ENCODE data around the gene CRYBG1.

The CRYBG1 gene

DNA sequence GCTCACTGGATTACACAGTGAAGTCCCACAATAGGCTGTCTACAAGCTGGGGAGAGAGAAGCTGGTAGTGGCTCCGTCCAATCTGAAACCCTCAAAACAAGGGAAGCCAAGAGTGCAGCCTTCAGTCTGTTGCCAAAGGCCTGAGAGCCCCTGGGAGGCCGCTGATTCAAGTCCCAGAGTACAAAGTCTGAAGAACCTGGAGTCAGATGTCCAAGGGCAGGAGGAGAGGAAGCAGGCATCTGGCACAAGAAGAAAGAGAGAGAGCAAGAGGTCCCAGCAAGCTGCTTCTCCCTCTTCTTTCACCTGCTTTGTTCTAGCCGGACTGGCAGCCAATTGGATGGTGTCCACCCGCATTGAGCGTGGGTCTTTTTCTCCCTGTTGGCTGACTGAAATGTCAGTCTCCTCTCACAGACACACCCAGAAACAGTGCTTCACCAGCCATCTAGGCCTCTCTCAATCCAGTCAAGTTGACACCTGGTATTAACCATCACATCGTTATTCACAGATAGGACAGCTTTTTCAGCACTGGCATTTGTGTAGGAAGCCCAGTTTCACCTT is 51.2 kb downstream of the CRYBG1 start:
- TF ChIP-seq, protein P1, sequence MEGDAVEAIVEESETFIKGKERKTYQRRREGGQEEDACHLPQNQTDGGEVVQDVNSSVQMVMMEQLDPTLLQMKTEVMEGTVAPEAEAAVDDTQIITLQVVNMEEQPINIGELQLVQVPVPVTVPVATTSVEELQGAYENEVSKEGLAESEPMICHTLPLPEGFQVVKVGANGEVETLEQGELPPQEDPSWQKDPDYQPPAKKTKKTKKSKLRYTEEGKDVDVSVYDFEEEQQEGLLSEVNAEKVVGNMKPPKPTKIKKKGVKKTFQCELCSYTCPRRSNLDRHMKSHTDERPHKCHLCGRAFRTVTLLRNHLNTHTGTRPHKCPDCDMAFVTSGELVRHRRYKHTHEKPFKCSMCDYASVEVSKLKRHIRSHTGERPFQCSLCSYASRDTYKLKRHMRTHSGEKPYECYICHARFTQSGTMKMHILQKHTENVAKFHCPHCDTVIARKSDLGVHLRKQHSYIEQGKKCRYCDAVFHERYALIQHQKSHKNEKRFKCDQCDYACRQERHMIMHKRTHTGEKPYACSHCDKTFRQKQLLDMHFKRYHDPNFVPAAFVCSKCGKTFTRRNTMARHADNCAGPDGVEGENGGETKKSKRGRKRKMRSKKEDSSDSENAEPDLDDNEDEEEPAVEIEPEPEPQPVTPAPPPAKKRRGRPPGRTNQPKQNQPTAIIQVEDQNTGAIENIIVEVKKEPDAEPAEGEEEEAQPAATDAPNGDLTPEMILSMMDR (IDR thresholded peaks at IDR 0.05; ENCODE audit: low read depth, low read length): no peak
- H3K4me3 ChIP-seq (ENCODE audit: low read depth, low read length): no peak overlapping the region

DNA sequence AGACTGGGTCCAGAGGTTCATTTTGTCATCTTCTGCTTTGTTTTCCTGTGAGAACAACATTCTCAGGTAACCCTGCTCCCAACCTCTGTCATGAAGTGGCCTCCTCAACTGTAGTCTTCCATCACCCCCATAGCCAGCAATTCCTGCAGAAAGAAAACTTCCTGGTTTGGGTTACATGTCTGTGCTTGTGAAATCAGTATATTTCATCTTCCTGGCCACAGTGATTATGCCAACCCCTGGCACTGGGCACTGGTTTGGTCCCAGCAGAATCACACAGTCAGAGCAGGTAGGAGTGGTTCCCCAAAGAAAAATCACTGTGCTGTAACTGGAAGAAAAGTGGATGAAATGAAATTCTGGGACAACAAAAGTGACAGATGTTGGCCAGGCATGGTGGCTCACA is 52.5 kb downstream of the CRYBG1 start:
- TF ChIP-seq, protein P1 (IDR thresholded peaks at IDR 0.05; ENCODE audit: low read depth, low read length): no peak
- no peak overlapping the region for H3K4me3 ChIP-seq (ENCODE audit: low read depth, low read length)

DNA sequence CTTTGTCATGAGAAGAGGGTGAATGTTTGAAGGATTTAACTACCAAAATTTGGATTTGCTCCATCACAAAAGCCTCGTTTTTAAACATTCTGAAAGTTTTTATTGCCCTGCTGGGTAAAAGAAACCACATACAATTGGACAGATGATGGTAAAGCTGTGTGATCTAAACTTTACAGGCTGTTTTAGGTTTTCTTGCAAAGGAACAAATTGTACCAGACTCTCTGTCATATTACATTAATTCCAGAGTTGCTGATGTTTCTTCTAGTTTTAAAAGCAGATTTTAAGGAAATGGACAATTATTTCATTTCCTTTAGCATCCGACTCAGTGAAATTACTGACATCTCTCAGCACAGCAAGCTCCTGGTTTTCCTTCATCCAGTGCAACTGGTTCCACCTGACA is 53.2 kb downstream of the CRYBG1 start:
- TF ChIP-seq, protein P1 (IDR thresholded peaks at IDR 0.05; ENCODE audit: low read depth, low read length): no peak
- H3K4me3 ChIP-seq (ENCODE audit: low read depth, low read length): no peak overlapping the region

DNA sequence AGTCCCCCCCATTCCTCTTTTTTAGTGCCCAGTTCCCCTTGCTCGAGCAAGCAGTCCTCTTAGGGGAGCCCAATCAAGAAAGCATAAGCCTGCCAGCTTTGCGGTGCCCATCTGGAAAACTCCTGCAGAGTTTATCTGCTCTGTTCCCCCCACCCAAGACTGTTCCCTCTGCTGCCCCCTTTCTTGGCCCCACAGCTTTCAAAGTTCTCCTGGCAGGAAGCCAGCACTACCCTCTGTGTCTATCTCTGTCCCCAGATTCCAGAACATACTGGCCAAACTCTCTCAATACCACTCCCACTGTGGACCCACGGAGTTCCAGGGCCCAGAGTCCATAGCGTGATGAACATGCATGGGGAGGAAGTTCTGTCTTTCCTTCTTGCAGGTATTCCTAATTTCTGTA is 55.4 kb downstream of the CRYBG1 start:
- H3K4me3 ChIP-seq (ENCODE audit: low read depth, low read length): no peak overlapping the region

DNA sequence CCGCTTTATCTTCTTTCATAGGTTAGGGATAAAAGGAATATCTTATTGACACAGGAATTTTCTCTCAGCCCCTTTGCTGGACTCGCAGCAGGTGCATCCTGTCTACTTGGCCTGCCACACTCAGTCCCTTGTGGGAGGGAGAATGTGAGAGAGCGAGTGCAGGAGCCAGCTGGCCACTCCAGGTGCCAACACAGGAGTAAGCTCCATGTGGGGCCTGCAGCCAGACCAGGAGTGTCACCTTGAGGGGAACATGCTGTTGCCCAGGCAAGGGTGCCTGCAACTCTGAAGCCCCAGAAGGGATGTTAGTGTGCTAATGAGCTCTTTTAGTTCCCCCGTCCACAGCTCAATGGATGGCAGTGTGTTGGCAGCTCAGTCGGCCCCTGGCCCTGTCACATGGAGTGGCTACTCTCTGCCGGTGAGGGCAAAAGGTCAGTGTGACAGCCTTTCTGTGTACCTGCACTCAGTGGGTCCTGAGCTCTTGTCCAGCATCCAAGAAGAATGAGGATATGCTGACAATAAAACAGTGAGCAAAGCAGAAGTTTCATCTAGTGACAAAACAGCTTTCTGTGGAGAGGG is 57.1 kb downstream of the CRYBG1 start:
- TF ChIP-seq, protein P1 (IDR thresholded peaks at IDR 0.05; ENCODE audit: low read depth, low read length): no peak
- H3K4me3 ChIP-seq (ENCODE audit: low read depth, low read length): no peak overlapping the region

More for the DNA sequence above, 55.4 kb downstream of the CRYBG1 start:
- TF ChIP-seq, protein P1 (IDR thresholded peaks at IDR 0.05; ENCODE audit: low read depth, low read length): no peak

DNA sequence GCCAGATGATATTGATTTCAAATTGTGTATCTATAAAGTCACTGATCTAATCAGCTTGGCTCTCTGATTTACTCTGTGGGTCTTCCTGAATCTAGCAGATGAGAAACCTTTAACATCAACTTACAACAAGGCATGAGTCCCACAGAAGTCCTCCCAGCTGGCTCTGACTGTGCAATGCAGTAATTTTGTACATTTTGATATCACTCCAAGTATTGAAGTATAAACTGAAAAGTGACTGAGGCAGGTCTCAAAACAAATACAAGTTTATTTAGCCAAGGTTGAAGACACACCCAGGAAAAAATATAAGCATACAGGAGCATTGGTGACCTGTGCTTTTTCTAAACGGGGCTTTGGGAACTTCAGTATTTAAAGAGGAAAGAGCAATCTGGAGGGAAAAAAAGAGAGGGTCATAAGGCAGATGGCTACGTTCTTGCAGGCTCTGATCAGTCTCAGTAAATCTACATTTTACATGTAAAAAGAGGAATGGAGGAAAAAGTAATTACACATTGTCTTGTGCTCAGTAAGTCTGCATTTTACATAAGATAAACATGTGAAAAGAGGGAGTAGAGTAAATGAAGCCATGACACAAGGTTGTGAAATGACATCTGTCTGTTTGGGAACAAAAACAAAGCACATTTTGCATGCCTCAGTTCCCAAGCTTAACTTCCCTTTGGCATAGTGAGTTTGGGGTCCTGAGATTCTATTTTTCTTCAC is 59.5 kb downstream of the CRYBG1 start:
- TF ChIP-seq, protein P1 (IDR thresholded peaks at IDR 0.05; ENCODE audit: low read depth, low read length): no peak
- H3K4me3 ChIP-seq (ENCODE audit: low read depth, low read length): no peak overlapping the region

DNA sequence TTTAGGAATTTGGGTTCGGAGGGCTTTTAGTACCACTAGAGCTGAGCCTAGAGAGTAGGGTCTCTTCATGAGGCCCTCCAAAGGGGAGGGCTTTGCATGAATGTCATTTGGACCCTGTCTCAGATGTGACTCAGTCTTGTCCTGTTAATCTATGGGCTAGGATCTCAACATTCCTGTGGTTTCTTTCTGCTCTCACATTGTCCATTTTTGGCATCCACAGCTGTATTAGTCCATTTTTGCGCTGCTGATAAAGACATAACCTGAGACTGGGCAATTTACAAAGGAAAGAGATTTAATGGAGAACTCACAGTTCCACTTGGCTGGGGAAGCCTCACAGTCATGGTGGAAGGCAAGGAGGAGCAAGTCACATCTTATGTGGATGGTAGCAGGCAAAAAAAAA is 61.0 kb downstream of the CRYBG1 start:
- TF ChIP-seq, protein P1 (IDR thresholded peaks at IDR 0.05; ENCODE audit: low read depth, low read length): no peak

More for the DNA sequence above, 61.0 kb downstream of the CRYBG1 start:
- H3K4me3 ChIP-seq (ENCODE audit: low read depth, low read length): no peak overlapping the region

Measured in WI38 (cell line).